HL-60/S4 treated with phorbol 12-myristate 13-acetate at 8.2 ng/mL for 4 days and 3 days (cell line): ENCODE measurements around the gene LIX1.
"Not testable (repeated sequence)": the region's sequence is repeated elsewhere in the genome, so short reads cannot be mapped to it uniquely, and the experiment has no call there.

Experiments
- in situ Hi-C: fragments of 300-500 bp; cut with MboI; formaldehyde crosslinking; loops from 2 replicates; pipeline ENCODE4 v1.15.0; 2022; ENCODE audit warnings: low sequenced_read_pairs

LIX1 gene

GRCh38 chr5:97143704-97144103 lies 1.3 kb upstream of the LIX1 start:
- in situ Hi-C loops = no loop called here

GRCh38 chr5:97141539-97141938 lies 872 bp downstream of the LIX1 start:
- in situ Hi-C loops = no loop called here

DNA sequence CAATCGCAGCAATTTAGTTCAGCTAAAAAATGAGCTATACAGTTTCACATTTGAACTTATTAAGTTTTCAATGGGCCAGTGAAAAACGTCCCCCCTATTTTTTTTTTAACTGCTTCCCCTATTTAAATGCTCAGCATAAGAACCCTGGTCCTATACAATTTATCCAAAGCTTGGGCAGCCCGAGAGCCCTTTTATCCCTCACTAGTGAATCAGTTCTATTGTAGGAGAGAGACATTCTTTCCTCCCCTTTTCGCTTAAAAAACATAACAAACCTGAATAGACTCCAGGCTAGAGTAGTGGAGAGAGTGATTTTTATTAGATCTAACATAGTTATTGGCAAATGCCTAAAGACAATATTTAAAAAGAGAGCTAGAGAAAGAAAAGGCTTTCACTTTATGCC lies 1.4 kb downstream of the LIX1 start:
- in situ Hi-C loops = no loop called here

- in situ Hi-C loops = not testable (repeated sequence)
These were observed 2.2 kb downstream of the LIX1 start for GRCh38 chr5:97140250-97140649.

GRCh38 chr5:97136475-97136874 lies 5.9 kb downstream of the LIX1 start:
- in situ Hi-C loops = no loop called here

DNA sequence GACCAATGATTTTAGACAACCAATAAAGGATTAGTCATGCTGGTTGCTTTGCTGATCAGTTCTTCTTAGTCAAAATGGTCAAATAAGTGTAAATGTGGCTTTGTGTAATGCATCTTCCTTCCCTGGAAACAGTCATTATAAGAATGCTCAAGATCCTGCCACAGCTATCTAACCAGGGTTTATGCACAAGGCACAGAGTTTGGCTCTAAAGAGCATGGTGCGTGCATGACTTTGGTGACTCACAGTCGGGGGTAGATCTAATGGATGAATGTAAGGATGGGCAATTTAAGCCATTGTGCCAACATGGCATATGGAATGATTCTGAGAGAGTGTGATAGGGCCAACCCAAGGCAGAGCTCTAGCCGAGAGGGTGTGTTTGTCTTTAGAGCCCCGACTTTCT lies 6.5 kb downstream of the LIX1 start:
- in situ Hi-C loops = no loop called here

GRCh38 chr5:97134634-97135033 lies 7.8 kb downstream of the LIX1 start:
- in situ Hi-C loops = no loop called here

DNA sequence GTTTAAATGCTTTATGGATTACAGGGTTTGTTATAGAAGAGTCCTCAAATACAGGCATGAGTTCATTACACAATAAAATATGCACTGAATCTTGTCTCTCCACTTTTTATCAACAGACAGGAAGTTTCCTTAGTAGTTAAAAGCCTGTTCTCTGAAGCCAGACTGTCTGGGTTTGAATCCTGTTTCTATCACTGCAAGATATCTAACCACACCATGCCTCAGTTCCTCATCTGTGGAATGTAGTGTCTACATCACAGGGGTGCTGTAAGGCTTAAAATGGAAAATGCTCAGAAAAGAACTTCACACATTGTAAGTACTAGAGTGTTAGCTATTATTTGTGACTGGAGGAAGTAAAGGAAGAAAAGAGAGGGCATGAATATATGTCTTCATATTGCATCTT lies 9.3 kb downstream of the LIX1 start:
- in situ Hi-C loops = no loop called here

- in situ Hi-C loops = no loop called here
These were observed 10.5 kb downstream of the LIX1 start for GRCh38 chr5:97131921-97132320.

DNA sequence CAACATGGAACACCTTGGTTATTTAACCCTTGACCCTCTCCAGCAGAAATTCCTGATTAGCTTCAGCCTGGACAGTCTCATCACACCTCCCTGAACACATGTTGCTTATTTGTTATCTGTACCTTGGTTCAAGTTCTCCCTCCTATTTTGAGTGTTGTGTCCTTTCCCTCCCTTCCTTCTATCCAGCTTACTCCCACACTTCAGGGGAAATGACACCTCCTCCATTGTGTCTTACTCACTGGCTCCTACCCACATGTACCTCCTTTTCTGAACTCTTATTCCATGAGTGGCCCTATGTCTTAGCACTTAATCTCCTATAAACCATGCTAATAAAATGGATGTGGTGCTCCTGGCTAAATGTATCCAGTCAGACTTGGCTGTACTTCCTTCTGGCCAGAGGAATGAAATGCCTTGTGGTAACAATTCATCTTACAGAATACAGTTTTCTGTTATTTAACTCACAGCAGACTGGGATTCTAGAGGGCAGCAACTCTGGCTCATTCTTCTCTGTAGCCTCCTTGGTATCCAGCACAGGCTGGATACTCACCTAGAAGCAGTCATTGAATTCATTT lies 11.2 kb downstream of the LIX1 start:
- in situ Hi-C loops = no loop called here

- in situ Hi-C loops = no loop called here
These were observed 14.7 kb downstream of the LIX1 start for GRCh38 chr5:97127727-97128126.

- in situ Hi-C loops = no loop called here
These were observed 17.2 kb downstream of the LIX1 start for GRCh38 chr5:97125125-97125683.

- in situ Hi-C loops = no loop called here
These were observed 18.1 kb downstream of the LIX1 start for GRCh38 chr5:97124335-97124734.

DNA sequence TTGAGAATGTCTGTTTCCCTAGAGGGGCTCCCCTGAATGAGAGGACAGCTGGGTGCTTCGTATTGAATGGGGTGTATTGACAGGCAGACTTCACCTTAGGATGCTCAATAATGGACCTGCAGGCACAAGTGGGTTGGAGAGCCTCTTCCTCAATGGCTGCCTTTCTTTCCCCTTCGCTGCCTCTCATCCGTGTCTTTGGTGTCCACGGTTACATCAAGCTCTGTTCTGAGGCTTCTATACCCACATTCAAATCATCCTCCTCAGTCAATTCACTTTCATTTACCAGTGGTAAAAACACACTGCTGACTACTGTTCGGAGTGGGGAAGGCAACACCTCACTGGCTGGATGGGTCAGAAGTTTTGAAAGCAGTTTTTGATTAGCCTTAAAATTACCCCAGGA lies 20.6 kb downstream of the LIX1 start:
- in situ Hi-C loops = no loop called here

DNA sequence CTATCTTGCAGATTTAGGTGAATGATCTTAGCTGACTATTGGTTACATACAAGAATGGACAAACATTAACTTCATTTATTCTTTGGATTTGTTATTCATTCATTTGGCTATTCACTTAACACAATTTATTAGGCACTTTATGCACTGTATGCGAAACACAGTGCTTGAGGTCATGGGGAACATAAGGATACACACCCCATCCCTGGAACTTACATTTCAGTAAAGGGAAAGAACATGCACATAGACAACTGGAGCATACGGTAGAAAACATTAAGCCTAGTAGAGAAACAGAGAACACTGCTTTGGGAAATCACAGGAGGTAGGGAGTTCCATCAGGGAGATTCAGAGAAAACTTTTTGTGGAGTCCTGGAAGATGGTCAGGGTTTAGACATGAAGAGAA lies 22.2 kb downstream of the LIX1 start:
- in situ Hi-C loops = no loop called here

DNA sequence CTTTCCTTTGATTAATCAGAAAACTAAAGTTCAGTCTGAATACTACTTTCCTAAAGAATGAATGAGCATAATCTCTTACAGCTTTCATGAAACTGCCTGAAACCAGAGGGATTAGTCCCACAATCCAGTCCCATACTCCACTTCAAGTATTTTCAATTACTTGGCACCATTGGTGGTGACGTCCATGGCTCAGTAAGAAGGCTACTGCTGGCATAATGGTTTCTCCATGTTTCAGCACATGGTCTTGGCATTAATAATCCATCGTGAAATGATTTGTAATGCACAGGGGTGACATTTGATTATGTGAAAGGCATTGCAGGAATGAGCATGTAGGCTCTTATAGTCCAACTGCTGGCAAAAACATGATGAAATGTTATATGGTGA lies 23.4 kb downstream of the LIX1 start:
- in situ Hi-C loops = no loop called here

- in situ Hi-C loops = no loop called here
These were observed 24.0 kb downstream of the LIX1 start for GRCh38 chr5:97118261-97119006.

DNA sequence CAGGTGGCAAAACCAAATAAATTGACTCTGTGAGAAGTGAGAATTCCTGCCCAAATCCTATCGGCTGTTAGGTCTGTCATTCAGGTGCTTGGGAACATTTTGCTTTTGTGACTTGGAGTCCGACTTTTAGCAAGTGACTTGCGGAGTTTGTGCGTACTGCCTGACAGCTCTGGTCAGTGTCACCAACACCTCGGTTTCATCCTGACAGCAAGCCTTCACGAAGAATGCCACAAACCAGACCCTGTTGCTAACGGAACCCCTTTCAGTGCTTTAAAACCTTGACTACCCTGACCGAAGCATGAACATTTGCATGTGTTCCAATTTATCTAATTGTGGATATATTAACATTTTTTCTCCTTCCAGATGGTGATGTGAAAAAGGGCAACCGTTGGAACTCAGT lies 26.5 kb downstream of the LIX1 start:
- in situ Hi-C loops = no loop called here

DNA sequence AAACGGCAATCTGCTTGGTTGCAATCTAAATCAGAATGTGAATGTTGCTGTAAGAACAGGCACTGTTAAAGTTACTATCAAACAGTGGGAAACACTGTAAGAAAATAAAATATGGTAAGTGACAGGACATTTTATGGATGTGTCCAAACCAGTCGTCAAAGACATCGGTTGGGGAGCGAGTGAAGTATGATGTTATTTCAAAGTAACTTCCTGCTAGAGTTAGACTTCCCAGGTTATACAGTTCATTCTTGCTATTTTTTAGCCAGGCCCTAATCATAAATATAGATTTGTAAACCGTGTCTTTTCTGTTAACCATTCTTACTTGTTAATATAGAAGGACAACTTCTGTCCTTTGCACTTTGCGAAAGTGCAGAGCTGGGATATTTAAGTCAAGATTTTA lies 30.2 kb downstream of the LIX1 start:
- in situ Hi-C loops = no loop called here

DNA sequence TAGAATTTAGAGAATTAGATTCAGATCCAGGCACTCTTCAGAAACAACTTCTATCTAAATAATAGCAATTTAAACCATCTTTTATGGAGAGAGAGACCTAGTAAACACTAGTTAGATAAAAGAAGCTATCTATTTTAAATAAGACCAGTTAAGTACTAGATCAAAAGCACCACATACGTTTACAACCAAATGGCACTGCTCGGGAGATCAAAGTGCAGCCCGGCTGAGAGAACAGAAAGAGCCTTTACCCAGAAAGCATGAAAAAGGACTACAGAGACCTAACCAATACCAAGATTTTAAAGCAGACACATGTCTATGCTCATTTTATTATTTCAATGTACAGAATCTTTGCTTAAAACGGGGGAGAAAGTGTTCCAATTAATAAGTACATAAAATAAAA lies 30.8 kb downstream of the LIX1 start:
- in situ Hi-C loops = no loop called here

GRCh38 chr5:97111004-97111403 lies 31.4 kb downstream of the LIX1 start:
- in situ Hi-C loops = no loop called here

DNA sequence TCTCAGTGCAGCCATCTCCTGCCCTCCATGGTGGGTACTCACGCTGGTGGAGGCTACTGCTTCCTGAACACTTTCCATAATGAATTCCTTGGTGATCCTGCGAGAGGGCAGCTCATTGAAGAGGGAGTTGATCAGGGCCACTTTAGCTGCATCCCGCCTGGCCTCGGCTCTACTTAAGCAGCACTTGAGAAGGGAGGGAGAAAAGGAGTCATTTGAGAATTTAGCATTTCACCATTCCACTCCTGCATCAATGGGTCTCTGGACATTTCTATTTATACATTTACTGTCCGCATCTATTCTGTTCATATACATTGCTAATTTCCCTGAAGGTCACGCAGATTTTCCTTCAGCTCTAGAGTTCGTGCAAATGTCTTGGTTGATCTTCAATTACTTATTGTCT lies 35.1 kb downstream of the LIX1 start:
- in situ Hi-C loops = no loop called here

DNA sequence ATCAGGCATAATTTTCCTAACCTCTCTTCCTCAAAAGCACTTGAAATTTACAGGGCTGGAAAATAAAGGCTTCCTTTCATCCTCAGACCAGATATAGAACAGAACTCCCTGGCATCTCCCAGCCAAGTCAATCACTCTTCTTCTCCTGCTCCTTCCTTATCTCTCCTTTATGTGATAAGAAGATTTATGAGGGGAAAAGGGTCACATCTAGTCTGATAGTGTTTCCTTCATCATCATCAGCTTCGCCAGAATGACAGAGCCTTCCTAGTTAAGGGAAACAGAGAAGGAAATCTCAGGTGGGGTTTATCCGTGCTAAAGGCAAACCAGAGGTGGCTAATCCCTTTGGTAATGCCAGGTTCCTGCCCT lies 36.2 kb downstream of the LIX1 start:
- in situ Hi-C loops = no loop called here
